22Rv1 (cell line): ENCODE results near the gene PARD3B.

Source experiments
- H3K27ac ChIP-seq: fragments of 450-650 bp; 2 replicates; pipeline ENCODE4 v1.5.1; 2017
- CTCF ChIP-seq: fragments of 450-650 bp; IDR thresholded peaks from 2 replicates; pipeline ENCODE4 v1.5.1; 2017; ENCODE audit warnings: mild to moderate bottlenecking
- ZFX ChIP-seq: fragments of 450-650 bp; IDR thresholded peaks from 2 replicates; pipeline ENCODE4 v1.6.1; 2017; ENCODE audit warnings: antibody characterized with exemption, borderline replicate concordance

PARD3B gene

GRCh38 chr2:205531489-205532148 lies 986.3 kb downstream of the PARD3B start:
- no peak overlapping the region for H3K27ac ChIP-seq
- TF ChIP-seq ZFX (no peak), CTCF (no peak)

GRCh38 chr2:205535001-205535400 lies 989.7 kb downstream of the PARD3B start:
- TF ChIP-seq ZFX (no peak), CTCF (no peak)
- H3K27ac ChIP-seq = no peak overlapping the region

- H3K27ac ChIP-seq = no peak overlapping the region
- TF ChIP-seq CTCF (no peak), ZFX (no peak)
Measured at GRCh38 chr2:205539603-205540002, 994.3 kb downstream of the PARD3B start.

GRCh38 chr2:205540036-205540435 lies 994.8 kb downstream of the PARD3B start:
- TF ChIP-seq ZFX = no peak
- no peak for TF ChIP-seq CTCF
- H3K27ac ChIP-seq = no peak overlapping the region

GRCh38 chr2:205543262-205543843 lies 998.1 kb downstream of the PARD3B start:
- no peak overlapping the region for H3K27ac ChIP-seq
- TF ChIP-seq CTCF (no peak), ZFX (no peak)

GRCh38 chr2:205543937-205544702 lies 998.8 kb downstream of the PARD3B start:
- TF ChIP-seq ZFX (no peak), CTCF (no peak)
- no peak overlapping the region for H3K27ac ChIP-seq
